ENCODE data around the gene GADD45GIP1.

DNA sequence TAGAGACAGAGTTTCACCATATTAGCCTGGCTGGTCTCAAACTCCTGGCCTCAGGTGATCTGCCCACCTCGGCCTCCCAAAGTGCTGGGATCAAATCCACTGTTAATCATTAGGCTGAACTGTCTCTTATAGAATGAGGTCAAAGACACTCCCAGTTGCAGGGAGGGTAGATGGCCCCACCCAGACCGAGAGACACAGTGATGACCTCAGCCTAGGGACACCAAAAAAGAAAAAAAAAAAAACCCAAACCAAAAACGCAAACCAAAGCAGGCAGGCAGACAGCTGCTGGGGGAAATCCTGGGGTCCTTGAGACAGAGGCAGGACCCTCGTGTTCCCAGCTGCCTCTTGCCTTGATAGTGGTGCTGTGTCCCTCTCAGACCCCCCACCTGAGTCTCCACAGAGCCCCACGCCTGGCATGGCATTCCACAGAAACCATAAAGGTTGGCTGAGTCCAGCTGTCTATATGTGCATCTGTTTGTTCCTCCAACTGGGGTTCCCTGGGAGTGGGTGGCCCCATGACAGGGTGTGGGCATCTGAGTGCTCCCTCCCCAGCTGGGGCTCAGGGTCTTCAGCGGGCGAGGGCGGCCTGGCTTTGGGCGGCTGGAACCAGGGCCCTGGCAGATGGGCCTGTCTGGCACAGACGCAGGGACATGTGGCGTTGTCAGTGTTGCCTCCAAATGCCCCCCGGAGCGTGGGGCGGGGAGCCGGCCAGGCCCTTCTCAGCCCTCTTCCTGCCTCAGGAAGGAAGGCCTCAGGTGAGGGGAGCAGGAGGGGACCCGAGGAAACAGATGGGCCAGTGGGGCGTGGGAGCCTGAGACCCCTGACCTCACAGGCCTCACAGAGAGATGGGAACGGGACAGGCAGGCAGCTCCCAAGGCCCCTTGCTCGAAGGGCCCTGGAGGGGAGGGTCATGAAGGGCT, 17.5 kb upstream of the GADD45GIP1 start:
- TF ChIP-seq EZH2 (IDR thresholded peaks at IDR 0.05; ENCODE audit: borderline replicate concordance, low read length) = no peak
- TF ChIP-seq CTCF (conservative IDR thresholded peaks at IDR 0.05 in 1 of 2, IDR thresholded peaks at IDR 0.05 in 1 of 2; ENCODE audit: extremely low read depth in 1 of 2, insufficient read depth in 1 of 2, low read depth in 1 of 2, low read length in 2 of 2) = no peak

Measured in mammary epithelial cell (primary cell).